H1 (cell line): ENCODE results near the gene JMJD8. TPM values are rescaled to one million over a fixed set of nuclear protein-coding genes. Genes with fewer than 3 reads are reported as not detected.

Experiments
- CEBPB ChIP-seq: IDR thresholded peaks from 2 replicates; pipeline ENCODE4 v1.6.1; 2012; ENCODE audit warnings: low read depth, low read length
- CHD7 ChIP-seq: fragments of 300-600 bp; sonication (generic); IDR thresholded peaks from 2 replicates; pipeline ENCODE4 v1.7.1; 2012; ENCODE audit warnings: low read length, moderate library complexity, mild to moderate bottlenecking, inconsistent platforms; ENCODE audit not compliant: insufficient replicate concordance
- SIN3A ChIP-seq, 2 experiments: IDR thresholded peaks in 1 of 2; conservative IDR thresholded peaks in 1 of 2; 2 replicates each; pipeline ENCODE4 v1.6.1; 2011 to 2012; ENCODE audit warnings: low read length in 2 of 2, improper control_type of control experiment in 1 of 2, low read depth in 1 of 2, mild to moderate bottlenecking in 1 of 2
- TCF12 ChIP-seq: IDR thresholded peaks from 2 replicates; pipeline ENCODE4 v1.6.1; 2011; ENCODE audit warnings: low read depth, mild to moderate bottlenecking, low read length
- polyA plus RNA-seq, 7 experiments: library from polyadenylated mRNA; depleted of rRNA in 3 of 7; stranded (reverse) in 5 of 7; unstranded in 2 of 7; fragments of >200 nt in 5 of 7; fragments of 200-250 nt in 2 of 7; gene quantifications; 1 replicate in 5 of 7; 2 replicates in 1 of 7; 4 replicates in 1 of 7; pipeline versions ENCODE4 v1.2.1 to v1.2.3, GENCODE V29; 2011 to 2013; ENCODE audit warnings: missing spikeins in 2 of 7, mixed read lengths in 2 of 7
- total RNA-seq: library from RNA; stranded (reverse); fragmentation: NEBNext Ultra II Directional; extraction: Animal tissue kit (Norgen Biotek cat#: 25700); gene quantifications from 2 replicates; pipeline ENCODE4 v1.2.1, GENCODE V29; 2021
- TF ChIP-seq, protein P1 (sequence below): IDR thresholded peaks from 2 replicates; pipeline ENCODE4 v1.6.1; 2011; ENCODE audit warnings: low read depth, mild to moderate bottlenecking, low read length; ENCODE audit not compliant: insufficient read depth

Gene JMJD8
- total and polyA plus RNA-seq, 2 of the 8 experiments (the other 6 are each of a cell fraction or from before 2014, with no cell fraction given): 46.4 to 87.4 TPM

- TF ChIP-seq CHD7 (no peak), TCF12 (0 out of 2 replicates have a peak, but pooled peaks have one; percentile 57), SIN3A (conservative IDR thresholded peaks at IDR 0.05 in 1 of 2, IDR thresholded peaks at IDR 0.05 in 1 of 2; ENCODE audit: low read depth in 1 of 2, low read length in 2 of 2) (0 out of 4 replicates have a peak, but pooled peaks of 1 of the 2 experiments have one; percentile 42), CEBPB (no peak)
- TF ChIP-seq, protein P1, sequence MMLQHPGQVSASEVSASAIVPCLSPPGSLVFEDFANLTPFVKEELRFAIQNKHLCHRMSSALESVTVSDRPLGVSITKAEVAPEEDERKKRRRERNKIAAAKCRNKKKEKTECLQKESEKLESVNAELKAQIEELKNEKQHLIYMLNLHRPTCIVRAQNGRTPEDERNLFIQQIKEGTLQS: no peak
Observed at GRCh38 chr16:677316-678190, 6.6 kb downstream of the JMJD8 start (continued).
